HG03097 (cell line): ENCODE measurements around the gene RAB40C.
A peak's percentile ranks its signal among the peaks of the same experiment; 100 is the strongest.

Experiments
- ATAC-seq: cut with Tn5 transposase; IDR thresholded peaks from one replicate; pipeline ENCODE4 v1.9.1; 2021; ENCODE audit not compliant: unreplicated experiment, low FRiP score

Gene RAB40C

GRCh38 chr16:589658-590187 is at the start of gene RAB40C:
TSS of gene RAB40C (plus strand) at chr16:590066. CDS start at chr16:590292, 226 bp downstream.
- ATAC-seq: peak; percentile 74

DNA sequence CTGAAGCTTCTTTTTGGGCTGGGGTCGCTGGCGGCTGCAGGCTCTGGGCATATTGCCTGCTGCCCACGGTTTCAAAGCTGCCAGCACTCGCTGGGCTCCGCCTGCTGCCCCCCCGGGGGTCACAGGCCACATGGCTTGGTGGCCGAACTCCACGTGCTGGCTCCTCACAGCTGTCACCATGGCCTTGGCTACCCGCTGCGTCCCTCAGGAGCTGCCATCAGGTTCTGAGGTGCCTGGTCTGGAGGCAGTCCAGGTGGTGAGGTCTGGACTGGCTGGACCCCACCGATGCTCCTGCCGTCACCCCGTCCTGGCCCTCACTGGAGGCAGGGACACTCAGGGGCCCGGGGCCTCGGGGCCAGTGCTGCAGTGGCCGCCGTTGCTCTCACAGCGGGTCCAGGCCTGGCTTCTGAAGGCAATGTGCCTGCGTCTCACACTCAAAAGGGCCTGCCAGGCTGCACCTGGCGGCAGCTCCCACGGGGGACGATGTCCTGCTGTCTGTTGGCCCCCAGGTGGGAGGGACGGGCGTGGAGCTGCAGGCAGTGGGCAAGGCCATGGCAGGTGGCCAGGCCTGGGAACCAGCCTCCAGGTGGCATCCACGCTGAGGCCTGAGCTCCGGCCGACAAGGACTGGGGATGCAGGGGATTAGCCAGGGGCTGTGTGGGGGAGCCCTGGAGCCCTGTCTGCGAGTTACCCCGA is 49.1 kb upstream of the RAB40C start:
- ATAC-seq: no peak

GRCh38 chr16:543301-544164 is 46.3 kb upstream of the RAB40C start:
- ATAC-seq: no peak

GRCh38 chr16:544517-544916 is 45.3 kb upstream of the RAB40C start:
- no peak for ATAC-seq

DNA sequence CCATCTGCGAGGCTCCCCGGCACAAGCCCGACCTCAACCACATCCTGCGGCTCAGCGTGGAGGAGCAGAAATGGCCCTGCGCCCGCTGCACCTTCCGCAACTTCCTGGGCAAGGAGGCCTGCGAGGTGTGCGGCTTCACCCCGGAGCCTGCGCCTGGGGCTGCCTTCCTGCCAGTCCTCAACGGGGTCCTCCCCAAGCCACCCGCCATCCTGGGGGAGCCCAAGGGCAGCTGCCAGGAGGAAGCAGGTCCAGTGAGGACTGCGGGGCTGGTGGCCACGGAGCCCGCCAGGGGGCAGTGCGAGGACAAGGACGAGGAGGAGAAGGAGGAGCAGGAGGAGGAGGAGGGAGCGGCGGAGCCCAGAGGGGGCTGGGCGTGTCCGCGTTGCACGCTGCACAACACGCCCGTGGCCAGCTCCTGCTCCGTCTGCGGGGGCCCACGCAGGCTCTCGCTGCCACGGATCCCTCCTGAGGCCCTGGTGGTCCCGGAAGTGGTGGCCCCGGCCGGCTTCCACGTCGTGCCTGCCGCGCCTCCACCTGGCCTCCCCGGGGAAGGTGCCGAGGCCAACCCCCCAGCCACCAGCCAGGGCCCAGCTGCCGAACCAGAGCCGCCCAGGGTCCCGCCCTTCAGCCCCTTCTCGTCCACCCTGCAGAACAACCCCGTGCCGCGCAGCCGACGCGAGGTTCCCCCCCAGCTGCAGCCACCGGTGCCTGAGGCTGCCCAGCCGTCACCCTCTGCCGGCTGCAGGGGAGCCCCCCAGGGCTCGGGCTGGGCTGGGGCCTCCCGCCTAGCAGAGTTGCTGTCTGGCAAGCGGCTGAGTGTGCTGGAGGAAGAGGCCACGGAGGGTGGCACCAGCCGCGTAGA is 42.7 kb upstream of the RAB40C start:
- ATAC-seq: no peak

DNA sequence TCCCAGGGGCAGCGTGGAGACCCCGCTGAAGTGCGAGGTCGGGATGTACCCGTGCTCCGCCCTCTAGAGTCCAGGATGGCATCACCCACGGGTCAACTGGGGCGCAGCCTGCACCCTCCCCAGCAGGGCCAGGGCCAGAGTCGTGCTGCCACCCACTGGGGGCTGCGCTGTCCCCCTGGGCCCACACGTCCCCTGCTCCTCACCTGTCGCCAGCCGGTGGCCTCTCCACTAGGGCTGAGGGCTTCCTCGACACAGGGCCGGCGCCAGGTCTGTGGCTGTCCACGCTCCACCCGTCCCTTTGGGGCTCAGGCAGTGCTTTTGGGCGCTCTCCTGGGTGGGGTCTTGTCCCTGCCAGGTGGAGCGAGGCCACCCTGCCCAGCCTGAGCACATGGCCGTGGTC is 41.3 kb upstream of the RAB40C start:
- no peak for ATAC-seq

- ATAC-seq: no peak
These were observed 40.2 kb upstream of the RAB40C start for GRCh38 chr16:549544-550263.

GRCh38 chr16:551210-551609 is 38.7 kb upstream of the RAB40C start:
- ATAC-seq: no peak

DNA sequence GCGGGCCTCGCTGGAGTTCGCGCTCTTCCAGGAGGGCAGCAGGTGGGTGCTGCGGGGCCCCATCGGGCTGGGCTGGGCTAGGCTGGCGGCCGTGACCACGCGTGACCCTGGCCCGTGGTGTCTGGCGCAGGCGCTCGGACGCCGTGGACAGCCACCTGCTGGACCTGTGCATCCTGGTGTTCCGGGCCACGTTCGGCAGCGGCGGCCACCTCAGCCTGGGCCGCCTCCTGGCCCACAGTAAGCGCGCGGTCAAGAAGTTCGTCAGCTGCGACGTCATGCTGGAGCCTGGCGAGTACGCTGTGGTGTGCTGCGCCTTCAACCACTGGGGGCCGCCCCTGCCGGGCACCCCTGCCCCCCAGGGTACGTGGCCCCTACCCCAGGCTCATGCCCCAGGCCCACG is 37.7 kb upstream of the RAB40C start:
- no peak for ATAC-seq

- no peak for ATAC-seq
These were observed 36.1 kb upstream of the RAB40C start for GRCh38 chr16:553601-554296.

DNA sequence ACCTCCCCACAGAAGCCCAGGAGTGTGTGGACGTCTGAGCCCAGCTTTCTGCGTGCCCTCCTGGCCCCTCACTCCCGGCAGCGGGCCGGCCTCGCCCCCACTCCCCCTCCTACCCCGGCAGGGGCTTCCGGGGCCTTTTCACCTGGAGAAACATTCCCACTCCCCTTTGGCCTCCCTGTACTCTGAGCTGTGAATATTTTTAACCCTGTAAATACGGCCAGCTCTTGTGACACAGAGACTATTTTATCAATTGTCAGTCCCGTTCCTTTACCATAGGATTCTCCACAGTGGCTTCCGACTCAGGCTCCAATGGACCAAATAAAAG is 35.6 kb upstream of the RAB40C start:
- no peak for ATAC-seq

GRCh38 chr16:554640-555365 is 35.1 kb upstream of the RAB40C start:
- no peak for ATAC-seq

DNA sequence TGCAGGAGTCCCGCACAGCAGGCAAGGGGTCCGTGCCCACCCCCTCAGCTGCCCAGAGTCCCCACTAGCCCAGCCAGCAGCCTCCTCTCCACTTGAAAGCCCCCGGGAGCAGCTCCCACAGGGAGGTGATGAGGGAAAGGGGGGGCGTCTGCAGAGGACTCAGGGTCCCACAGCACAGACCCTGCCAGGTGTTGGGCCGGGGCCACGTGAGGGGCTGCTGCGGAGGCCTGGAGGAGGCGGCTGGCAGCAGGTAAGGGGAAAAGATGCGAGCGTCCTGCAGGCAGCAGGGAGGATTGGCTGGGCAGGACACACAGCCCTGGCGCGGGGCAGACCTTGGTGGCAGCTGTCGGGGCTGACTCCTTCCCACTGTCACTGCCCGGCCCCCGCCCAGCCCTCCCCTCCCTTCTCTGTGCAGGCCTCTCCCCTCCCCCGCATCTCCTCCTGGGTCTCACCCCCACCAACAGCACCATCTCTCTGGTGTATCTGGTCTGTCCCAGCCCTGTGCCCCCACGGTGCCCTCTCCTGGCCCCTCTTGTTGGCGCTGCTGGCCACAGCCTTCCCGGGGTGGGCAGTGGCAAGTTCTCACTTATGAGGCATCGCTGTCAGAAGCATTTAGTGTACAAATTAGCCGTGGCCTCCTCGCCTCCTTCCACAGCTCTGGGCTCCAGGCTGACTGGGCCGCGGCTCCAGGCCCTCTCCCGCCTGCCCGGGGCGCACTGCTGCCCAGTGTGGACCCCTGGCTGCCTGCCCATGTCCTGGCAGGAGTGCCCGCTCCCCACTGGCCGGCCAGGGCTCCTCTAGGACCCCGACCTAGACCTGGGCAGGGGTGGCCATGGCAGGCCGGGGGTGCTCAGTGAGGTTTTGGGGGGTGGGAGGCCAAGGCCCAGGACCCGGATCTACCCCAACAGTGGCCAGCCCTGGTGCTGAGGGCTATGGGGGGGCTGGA is 34.1 kb upstream of the RAB40C start:
- no peak for ATAC-seq

GRCh38 chr16:556474-557173 is 33.2 kb upstream of the RAB40C start:
- no peak for ATAC-seq

DNA sequence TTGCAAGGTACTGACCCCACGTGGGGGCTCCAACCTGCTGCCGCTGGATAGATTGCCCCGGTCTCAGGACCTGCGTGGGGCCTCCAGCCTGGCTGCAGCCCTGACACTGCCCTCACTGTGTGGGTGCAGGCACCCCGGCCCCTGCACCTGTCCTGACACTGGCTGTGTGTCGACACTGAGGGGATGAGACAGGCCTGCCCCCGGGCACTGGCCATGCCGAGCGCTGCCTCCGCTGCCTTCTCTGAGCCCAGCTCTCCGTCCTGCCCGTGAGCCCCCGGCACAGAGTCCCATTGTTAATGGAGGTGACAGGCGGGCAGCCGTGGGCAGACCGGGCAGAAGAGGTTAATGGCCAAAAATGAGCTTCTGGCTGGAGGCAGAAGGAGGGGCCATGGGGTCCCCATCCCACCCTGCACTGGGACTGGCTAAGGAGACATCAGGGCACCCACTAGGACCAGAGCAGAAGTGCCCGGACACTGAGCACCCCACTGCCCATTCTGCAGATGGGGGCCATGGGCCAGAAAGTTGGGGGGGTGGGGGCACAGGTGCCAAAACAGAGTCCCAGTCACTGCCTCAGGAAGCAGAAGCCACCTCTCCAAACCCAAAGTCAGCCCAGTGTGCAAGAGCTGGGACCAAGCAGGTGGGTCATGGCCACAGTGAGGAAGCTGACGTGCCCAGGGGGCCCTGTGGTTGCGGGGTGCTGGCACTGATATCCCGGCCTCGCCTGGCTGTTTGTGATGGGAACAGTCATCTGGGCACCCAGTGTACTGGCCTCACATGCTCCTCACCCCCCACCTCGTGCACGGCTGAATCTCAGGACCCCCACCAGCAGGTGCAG is 32.2 kb upstream of the RAB40C start:
- no peak for ATAC-seq

DNA sequence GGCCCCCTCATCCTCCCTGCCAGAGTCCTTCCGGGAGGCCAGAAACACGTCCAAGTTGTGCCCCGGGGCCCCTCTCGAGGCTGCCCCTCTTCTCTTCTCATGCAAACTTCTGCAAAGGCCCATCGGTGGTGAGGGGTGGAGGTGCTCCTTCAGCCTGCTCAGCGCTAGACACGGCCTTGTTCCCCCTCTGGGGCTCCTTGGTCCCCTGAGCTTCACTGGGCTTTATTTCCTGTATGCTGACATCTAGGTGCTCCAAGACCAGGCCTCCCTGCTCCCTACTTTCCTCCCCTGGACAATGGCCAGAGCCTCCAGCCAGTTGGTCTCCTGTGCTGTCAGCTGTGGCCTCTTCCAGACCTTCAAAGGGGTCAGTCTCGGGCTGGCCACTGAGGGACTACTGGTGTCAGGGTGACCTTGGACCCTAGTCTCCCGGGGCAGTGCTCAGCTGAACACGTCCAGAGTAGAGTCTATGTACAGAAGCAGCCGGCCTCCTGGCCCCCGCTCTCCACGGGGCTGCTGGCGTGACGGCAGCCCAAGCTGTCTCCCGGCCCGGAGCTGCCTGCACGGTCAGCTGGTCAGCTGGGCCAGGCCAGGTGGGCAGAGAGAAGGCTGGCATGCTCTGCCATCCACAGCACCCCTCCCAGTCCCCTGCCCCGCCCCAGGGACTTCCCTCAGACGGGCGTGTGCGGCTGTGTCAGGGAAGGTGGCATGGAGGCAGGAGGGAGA is 31.4 kb upstream of the RAB40C start:
- ATAC-seq: no peak
